ENCODE measurements around the gene TRIM9.
A peak's percentile ranks its signal among the peaks of the same experiment; 100 is the strongest.

Gene TRIM9

GRCh38 chr14:51107801-51108200 is 12.9 kb upstream of the TRIM9 start:
- H3K9me3 Mint-ChIP-seq = no peaks in the 10 kb centered on the region
- no peaks in the 10 kb centered on the region for H3K4me1 Mint-ChIP-seq (ENCODE audit: low read depth)
- H3K4me3 Mint-ChIP-seq = no peak overlapping the region
- no peak overlapping the region for H3K27ac Mint-ChIP-seq
- H3K27me3 Mint-ChIP-seq (ENCODE audit: low read depth) = peaks cover 28% of the 10 kb centered on the region
- H3K36me3 Mint-ChIP-seq (ENCODE audit: low read depth) = no peaks in the 10 kb centered on the region

GRCh38 chr14:51104467-51104866 is 9.6 kb upstream of the TRIM9 start:
- no peaks in the 10 kb centered on the region for H3K4me1 Mint-ChIP-seq (ENCODE audit: low read depth)
- H3K27ac Mint-ChIP-seq = no peak overlapping the region
- no peak overlapping the region for H3K4me3 Mint-ChIP-seq
- H3K36me3 Mint-ChIP-seq (ENCODE audit: low read depth) = no peaks in the 10 kb centered on the region
- H3K27me3 Mint-ChIP-seq (ENCODE audit: low read depth) = peaks cover 40% of the 10 kb centered on the region
- no peaks in the 10 kb centered on the region for H3K9me3 Mint-ChIP-seq

GRCh38 chr14:51097287-51097686 is 2.4 kb upstream of the TRIM9 start:
- peaks cover 67% of the 10 kb centered on the region for H3K27me3 Mint-ChIP-seq (ENCODE audit: low read depth)
- no peak overlapping the region for H3K27ac Mint-ChIP-seq
- H3K36me3 Mint-ChIP-seq (ENCODE audit: low read depth) = no peaks in the 10 kb centered on the region
- no peaks in the 10 kb centered on the region for H3K9me3 Mint-ChIP-seq
- H3K4me3 Mint-ChIP-seq = no peak overlapping the region
- peaks cover 16% of the 10 kb centered on the region for H3K4me1 Mint-ChIP-seq (ENCODE audit: low read depth)

GRCh38 chr14:51096870-51097269 is 2.0 kb upstream of the TRIM9 start:
- Mint-ChIP-seq H3K27me3 (ENCODE audit: low read depth) (peaks cover 68% of the 10 kb centered on the region), H3K4me1 (ENCODE audit: low read depth) (peaks cover 16% of the 10 kb centered on the region), H3K27ac (no peak overlapping the region), H3K4me3 (no peak overlapping the region), H3K9me3 (no peaks in the 10 kb centered on the region), H3K36me3 (ENCODE audit: low read depth) (no peaks in the 10 kb centered on the region)

GRCh38 chr14:51095854-51096823 is 1.2 kb upstream of the TRIM9 start:
- Mint-ChIP-seq H3K4me1 (ENCODE audit: low read depth) (peaks cover 16% of the 10 kb centered on the region), H3K4me3 (peak overlapping the region; percentile 90), H3K27me3 (ENCODE audit: low read depth) (peaks cover 75% of the 10 kb centered on the region), H3K27ac (no peak overlapping the region), H3K9me3 (no peaks in the 10 kb centered on the region), H3K36me3 (ENCODE audit: low read depth) (no peaks in the 10 kb centered on the region)

GRCh38 chr14:51094282-51094821 is 553 bp downstream of the TRIM9 start:
- H3K27ac Mint-ChIP-seq = no peak overlapping the region

GRCh38 chr14:51093371-51094281 is 1.3 kb downstream of the TRIM9 start:
- H3K36me3 Mint-ChIP-seq (ENCODE audit: low read depth) = no peaks in the 10 kb centered on the region
- peaks cover 16% of the 10 kb centered on the region for H3K4me1 Mint-ChIP-seq (ENCODE audit: low read depth)
- H3K27ac Mint-ChIP-seq = no peak overlapping the region
- peaks cover 60% of the 10 kb centered on the region for H3K27me3 Mint-ChIP-seq (ENCODE audit: low read depth)
- H3K9me3 Mint-ChIP-seq = no peaks in the 10 kb centered on the region
- H3K4me3 Mint-ChIP-seq = peak overlapping the region; percentile 64

More at GRCh38 chr14:51094282-51094821, 553 bp downstream of the TRIM9 start:
- H3K27me3 Mint-ChIP-seq (ENCODE audit: low read depth) = peaks cover 67% of the 10 kb centered on the region
- no peaks in the 10 kb centered on the region for H3K9me3 Mint-ChIP-seq
- peaks cover 16% of the 10 kb centered on the region for H3K4me1 Mint-ChIP-seq (ENCODE audit: low read depth)
- H3K36me3 Mint-ChIP-seq (ENCODE audit: low read depth) = no peaks in the 10 kb centered on the region
- H3K4me3 Mint-ChIP-seq = peak overlapping the region; percentile 90

GRCh38 chr14:51092965-51093364 is 1.9 kb downstream of the TRIM9 start:
- Mint-ChIP-seq H3K9me3 (no peaks in the 10 kb centered on the region), H3K27me3 (ENCODE audit: low read depth) (peaks cover 60% of the 10 kb centered on the region), H3K36me3 (ENCODE audit: low read depth) (no peaks in the 10 kb centered on the region), H3K4me3 (peak overlapping the region; percentile 43), H3K4me1 (ENCODE audit: low read depth) (peaks cover 16% of the 10 kb centered on the region), H3K27ac (no peak overlapping the region)

GRCh38 chr14:51089278-51089677 is 5.6 kb downstream of the TRIM9 start:
- peaks cover 31% of the 10 kb centered on the region for H3K27me3 Mint-ChIP-seq (ENCODE audit: low read depth)

GRCh38 chr14:51087031-51087441 is 7.9 kb downstream of the TRIM9 start:
- no peak overlapping the region for H3K4me3 Mint-ChIP-seq
- H3K27ac Mint-ChIP-seq = no peak overlapping the region
- no peaks in the 10 kb centered on the region for H3K36me3 Mint-ChIP-seq (ENCODE audit: low read depth)
- peaks cover 14% of the 10 kb centered on the region for H3K27me3 Mint-ChIP-seq (ENCODE audit: low read depth)
- H3K4me1 Mint-ChIP-seq (ENCODE audit: low read depth) = peaks cover 5% of the 10 kb centered on the region
- no peaks in the 10 kb centered on the region for H3K9me3 Mint-ChIP-seq

More at GRCh38 chr14:51089278-51089677, 5.6 kb downstream of the TRIM9 start:
- Mint-ChIP-seq H3K4me3 (no peak overlapping the region), H3K9me3 (no peaks in the 10 kb centered on the region), H3K27ac (no peak overlapping the region), H3K36me3 (ENCODE audit: low read depth) (no peaks in the 10 kb centered on the region), H3K4me1 (ENCODE audit: low read depth) (peaks cover 8% of the 10 kb centered on the region)

GRCh38 chr14:51086044-51086443 is 8.9 kb downstream of the TRIM9 start:
- Mint-ChIP-seq H3K27ac (no peak overlapping the region), H3K27me3 (ENCODE audit: low read depth) (peaks cover 8% of the 10 kb centered on the region), H3K4me3 (no peak overlapping the region), H3K4me1 (ENCODE audit: low read depth) (peaks cover 5% of the 10 kb centered on the region), H3K36me3 (ENCODE audit: low read depth) (no peaks in the 10 kb centered on the region), H3K9me3 (no peaks in the 10 kb centered on the region)

GRCh38 chr14:51084962-51085361 is 9.9 kb downstream of the TRIM9 start:
- H3K4me1 Mint-ChIP-seq (ENCODE audit: low read depth) = peaks cover 5% of the 10 kb centered on the region
- no peaks in the 10 kb centered on the region for H3K36me3 Mint-ChIP-seq (ENCODE audit: low read depth)
- no peaks in the 10 kb centered on the region for H3K9me3 Mint-ChIP-seq
- H3K4me3 Mint-ChIP-seq = no peak overlapping the region
- H3K27ac Mint-ChIP-seq = no peak overlapping the region
- peaks cover 7% of the 10 kb centered on the region for H3K27me3 Mint-ChIP-seq (ENCODE audit: low read depth)

GRCh38 chr14:51084507-51084906 is 10.4 kb downstream of the TRIM9 start:
- peaks cover 5% of the 10 kb centered on the region for H3K4me1 Mint-ChIP-seq (ENCODE audit: low read depth)
- H3K27ac Mint-ChIP-seq = no peak overlapping the region
- H3K36me3 Mint-ChIP-seq (ENCODE audit: low read depth) = no peaks in the 10 kb centered on the region
- peaks cover 3% of the 10 kb centered on the region for H3K27me3 Mint-ChIP-seq (ENCODE audit: low read depth)
- no peaks in the 10 kb centered on the region for H3K9me3 Mint-ChIP-seq
- H3K4me3 Mint-ChIP-seq = no peak overlapping the region

- Mint-ChIP-seq H3K4me1 (ENCODE audit: low read depth) (peaks cover 5% of the 10 kb centered on the region), H3K4me3 (no peak overlapping the region), H3K27me3 (ENCODE audit: low read depth) (peaks cover 3% of the 10 kb centered on the region), H3K9me3 (no peaks in the 10 kb centered on the region), H3K36me3 (ENCODE audit: low read depth) (no peaks in the 10 kb centered on the region), H3K27ac (no peak overlapping the region)
These were observed 12.6 kb downstream of the TRIM9 start for GRCh38 chr14:51082349-51082748.
